HG03575 (cell line): ENCODE data around the gene PAX8.

Experiments used
- ATAC-seq: cut with Tn5 transposase; IDR thresholded peaks from one replicate; pipeline ENCODE4 v1.9.1; 2021; ENCODE audit not compliant: unreplicated experiment, insufficient number of reproducible peaks, low FRiP score; ENCODE audit errors: extremely low read depth

Gene PAX8

GRCh38 chr2:113198790-113199612 lies 79.7 kb downstream of the PAX8 start:
- no peak for ATAC-seq

GRCh38 chr2:113198048-113198789 lies 80.5 kb downstream of the PAX8 start:
- no peak for ATAC-seq

GRCh38 chr2:113197347-113198047 lies 81.2 kb downstream of the PAX8 start:
- no peak for ATAC-seq

GRCh38 chr2:113196839-113197238 lies 81.9 kb downstream of the PAX8 start:
- ATAC-seq = no peak

GRCh38 chr2:113195923-113196501 lies 82.7 kb downstream of the PAX8 start:
- no peak for ATAC-seq

- ATAC-seq = no peak
Measured at GRCh38 chr2:113192459-113193100, 86.1 kb downstream of the PAX8 start.

- no peak for ATAC-seq
Measured at GRCh38 chr2:113190871-113191270, 87.8 kb downstream of the PAX8 start.

GRCh38 chr2:113187771-113188170 lies 91.0 kb downstream of the PAX8 start:
- no peak for ATAC-seq

- ATAC-seq = no peak
Measured at GRCh38 chr2:113186433-113186796, 92.3 kb downstream of the PAX8 start.

GRCh38 chr2:113185664-113186432 lies 92.9 kb downstream of the PAX8 start:
- no peak for ATAC-seq

- no peak for ATAC-seq
Measured at GRCh38 chr2:113184531-113185230, 94.0 kb downstream of the PAX8 start.

- ATAC-seq = no peak
Measured at GRCh38 chr2:113183703-113184102, 95.0 kb downstream of the PAX8 start.

GRCh38 chr2:113183264-113183663 lies 95.5 kb downstream of the PAX8 start:
- ATAC-seq = no peak

- ATAC-seq = no peak
Measured at GRCh38 chr2:113182471-113183260, 96.1 kb downstream of the PAX8 start.

GRCh38 chr2:113181258-113182051 lies 97.3 kb downstream of the PAX8 start:
- ATAC-seq = no peak
